Activated CD8-positive, alpha-beta memory T cell treated with anti-CD3 and anti-CD28 coated beads, Interleukin-2, amount 50 U/mL, for 4 hours (primary cell): Measurements from ENCODE around the gene RAB40B.

Experiments used
- DNase-seq: peaks from one replicate; pipeline ENCODE4 v3.0.0-alpha.2; 2020

RAB40B gene

DNA sequence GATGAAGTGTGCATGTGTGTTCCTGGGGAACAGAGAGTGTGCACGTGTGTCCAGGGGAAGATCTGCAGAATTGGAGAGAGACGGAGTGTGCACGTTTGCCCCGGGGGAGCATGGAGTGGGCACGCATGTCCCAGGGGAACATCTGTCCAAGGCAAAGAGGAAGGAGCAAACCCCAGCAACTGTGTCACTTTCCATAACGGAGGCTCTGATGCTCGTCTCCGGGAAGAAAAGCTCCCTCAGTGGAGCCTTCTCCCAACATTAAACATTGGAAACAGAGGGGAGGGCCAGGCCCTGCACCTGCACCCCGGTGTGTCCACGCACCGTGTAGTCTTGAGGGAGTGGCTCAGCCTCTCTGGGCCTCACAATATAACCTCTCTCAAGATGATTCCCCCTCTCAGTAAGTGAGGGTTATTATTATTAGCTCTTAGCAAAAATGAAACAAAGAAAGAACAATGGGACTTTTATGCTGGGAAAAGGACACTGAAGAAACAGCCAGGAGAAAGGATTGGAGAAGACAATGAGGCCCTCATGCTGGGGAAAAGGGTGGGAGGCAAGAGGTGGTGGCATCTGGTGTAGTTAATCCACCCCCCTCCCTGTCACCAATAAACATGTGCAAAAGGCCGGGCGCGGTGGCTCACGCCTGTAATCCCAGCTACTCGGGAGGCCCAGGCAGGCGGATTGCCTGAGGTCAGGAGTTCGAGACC, 7.6 kb downstream of the RAB40B start:
- DNase-seq = no peak

DNA sequence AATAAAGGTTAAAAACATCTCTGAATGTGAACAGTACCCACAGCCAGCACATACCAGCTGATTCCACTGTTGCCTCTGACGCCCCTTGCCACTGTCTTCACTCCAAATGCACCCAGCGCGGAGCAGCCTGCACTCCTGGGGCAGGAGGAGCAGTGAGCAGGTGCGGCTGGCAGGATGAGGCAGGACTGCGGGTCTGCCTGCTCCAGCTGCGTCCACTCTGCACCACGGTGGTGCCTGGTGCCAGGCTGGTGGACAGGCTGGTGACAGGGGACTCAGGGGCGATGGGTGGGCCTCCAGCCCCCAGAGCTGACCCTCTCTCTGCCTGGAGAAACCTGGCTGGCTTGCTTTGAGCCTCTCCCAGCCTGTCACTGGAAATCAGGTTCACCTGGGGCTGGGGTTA, 9.4 kb downstream of the RAB40B start:
- no peak for DNase-seq

DNA sequence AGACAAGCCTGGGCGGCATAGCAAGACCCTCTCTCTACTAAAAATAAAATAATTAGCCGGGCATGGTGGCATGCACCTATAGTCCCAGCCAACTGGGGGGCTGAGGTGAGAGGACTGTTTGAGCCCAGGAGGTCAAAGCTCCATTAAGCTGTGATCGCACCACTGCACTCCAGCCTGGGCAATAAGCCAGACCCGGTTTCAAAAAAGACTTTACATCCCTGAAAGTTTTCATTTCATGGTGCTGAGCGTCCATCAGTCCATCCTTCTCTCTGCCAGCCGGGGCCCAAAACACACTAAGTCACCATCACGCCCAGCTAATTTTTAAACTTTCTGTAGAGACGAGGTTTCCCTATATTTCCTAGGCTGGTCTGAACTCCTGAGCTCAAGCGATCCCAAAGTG, 10.6 kb downstream of the RAB40B start:
- no peak for DNase-seq

- no peak for DNase-seq
Observed at GRCh38 chr17:82687375-82687861, 11.1 kb downstream of the RAB40B start.

DNA sequence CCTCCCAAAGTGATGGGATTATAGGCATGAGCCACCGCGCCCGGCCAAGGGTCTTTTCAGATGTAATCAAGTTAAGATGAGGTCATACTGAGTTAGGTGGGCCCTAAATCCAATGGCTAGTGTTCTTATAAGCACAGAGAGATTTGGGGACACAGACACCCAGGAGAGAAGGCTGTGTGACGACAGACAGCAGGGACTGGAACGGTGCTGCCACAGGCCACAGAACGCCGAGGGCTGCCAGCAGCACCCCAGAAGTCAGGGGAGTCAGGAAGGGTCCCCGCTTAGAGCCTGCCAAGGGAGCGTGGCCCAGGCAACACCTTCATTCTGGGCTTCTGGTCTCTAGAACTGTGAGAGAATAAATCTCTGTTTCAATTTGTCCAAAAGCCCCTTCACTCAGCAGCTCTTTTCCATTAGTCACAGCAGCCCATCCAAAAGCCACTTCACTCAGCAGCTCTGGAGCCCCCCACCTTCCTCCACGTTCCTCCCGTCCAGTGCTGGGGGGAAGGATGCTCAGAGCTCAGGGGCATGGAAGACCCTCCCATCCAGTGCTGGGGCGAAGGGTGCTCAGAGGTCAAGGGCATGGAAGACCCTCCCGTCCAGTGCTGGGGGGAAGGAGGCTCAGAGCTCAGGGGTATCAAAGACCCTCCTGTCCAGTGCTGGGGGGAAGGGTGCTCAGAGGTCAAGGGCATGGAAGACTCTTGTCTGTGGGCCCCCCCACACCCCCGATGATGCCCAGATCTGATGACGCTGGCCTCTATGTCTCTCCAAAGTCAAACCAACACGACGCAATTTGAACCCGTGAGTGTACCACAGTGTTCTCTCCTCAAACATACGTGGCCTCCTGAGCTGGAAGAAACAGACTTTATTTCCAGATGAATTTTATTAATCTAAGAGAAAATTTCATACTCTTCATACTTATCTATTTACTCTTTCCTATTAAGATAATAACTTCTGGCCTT, 11.9 kb downstream of the RAB40B start:
- no peak for DNase-seq

DNA sequence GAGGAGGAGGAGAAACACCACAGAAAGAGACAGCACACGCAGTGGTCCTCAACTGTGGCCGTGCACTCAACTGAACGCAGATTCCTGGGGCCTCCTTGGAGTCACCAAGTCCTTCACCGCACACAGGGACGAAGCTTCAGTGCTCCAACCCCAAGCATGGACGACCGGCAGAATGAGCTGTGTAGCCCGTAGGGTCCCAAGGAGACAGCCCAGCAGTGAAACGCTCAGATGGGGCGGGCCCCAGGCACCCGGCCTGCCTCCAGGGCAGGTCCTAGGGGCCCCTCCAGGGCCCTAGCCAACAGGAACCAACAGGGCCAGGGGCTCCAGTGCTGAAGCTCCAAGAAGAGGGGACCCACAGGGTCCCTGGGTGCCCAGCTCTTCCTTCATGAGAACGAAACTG, 13.2 kb downstream of the RAB40B start:
- DNase-seq = no peak

- DNase-seq = no peak
Observed at GRCh38 chr17:82684228-82684841, 14.2 kb downstream of the RAB40B start.

- DNase-seq = no peak
Observed at GRCh38 chr17:82683534-82683933, 15.0 kb downstream of the RAB40B start.

GRCh38 chr17:82681547-82681946, 17.0 kb downstream of the RAB40B start:
- DNase-seq = no peak

DNA sequence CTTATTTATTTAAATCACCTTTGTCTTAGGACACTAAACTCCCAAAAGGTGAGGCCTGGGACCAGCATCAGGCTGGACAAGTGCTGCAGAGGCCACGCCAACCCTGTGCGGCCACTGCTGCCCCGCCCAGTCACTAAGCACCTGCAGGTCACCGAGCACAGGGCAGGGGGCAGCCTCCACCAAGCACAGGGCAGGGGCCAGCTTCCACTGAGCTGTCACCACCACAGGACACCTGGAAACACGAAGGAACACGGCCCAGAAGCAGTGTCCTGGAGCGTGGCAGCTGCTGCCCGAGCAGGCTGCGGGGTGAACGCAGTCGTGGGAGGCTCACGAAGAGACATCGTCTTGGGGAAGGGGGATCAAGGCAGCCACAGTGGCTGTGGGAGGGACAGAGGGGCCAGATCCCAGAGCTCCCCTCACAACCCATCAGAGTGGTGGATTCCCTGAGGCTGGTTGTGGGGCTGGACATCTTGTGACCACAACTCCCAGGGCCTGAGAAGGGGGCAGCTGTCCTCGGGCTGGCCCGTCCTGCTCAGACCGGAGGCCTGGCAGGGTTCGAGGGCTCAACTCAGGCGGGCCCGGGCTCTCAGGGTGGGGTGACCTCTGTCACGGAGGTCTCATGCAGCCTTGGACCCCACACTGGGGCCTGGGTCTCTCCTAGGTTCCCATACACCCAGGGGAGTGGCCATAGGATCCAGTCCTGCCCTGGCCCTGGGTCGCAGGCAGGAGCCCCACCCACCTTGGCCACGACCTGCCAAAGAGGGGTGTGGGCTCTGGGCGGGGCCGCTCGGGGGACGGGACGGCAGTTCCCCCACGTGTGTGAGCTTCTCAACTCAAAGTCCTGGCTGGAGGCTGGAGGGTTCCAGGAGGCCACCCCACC, 18.7 kb downstream of the RAB40B start:
- DNase-seq = no peak

- DNase-seq = no peak
Observed at GRCh38 chr17:82678265-82678891, 20.1 kb downstream of the RAB40B start.

- no peak for DNase-seq
Observed at GRCh38 chr17:82677353-82677925, 21.1 kb downstream of the RAB40B start.

GRCh38 chr17:82675476-82676245, 22.8 kb downstream of the RAB40B start:
- no peak for DNase-seq

- no peak for DNase-seq
Observed at GRCh38 chr17:82674656-82675475, 23.6 kb downstream of the RAB40B start.

- DNase-seq = no peak
Observed at GRCh38 chr17:82670661-82671450, 27.6 kb downstream of the RAB40B start.

DNA sequence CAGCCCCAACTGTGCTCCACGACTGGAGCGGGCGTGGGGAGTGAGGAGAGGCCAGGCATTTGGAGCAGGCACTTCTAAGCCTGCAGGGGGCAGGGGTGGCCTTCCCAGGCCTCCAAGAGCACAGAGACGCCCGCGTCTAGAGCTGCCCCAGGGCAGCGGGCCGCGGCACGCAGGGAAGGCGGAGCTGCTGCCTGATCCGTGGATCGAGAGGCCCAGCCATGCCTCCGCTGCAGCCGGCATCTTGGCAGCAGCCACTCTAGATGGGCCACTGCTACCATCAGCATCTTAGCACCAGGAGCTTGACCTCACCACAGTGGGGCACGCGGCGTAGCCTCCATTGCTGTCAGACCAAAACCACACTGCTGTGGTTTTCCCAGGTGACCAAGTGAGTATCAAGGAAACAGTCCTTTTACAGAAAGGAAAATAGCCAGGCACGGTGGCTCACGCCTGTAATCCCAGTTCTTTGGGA, 29.8 kb downstream of the RAB40B start:
- peak; percentile 38 for DNase-seq

DNA sequence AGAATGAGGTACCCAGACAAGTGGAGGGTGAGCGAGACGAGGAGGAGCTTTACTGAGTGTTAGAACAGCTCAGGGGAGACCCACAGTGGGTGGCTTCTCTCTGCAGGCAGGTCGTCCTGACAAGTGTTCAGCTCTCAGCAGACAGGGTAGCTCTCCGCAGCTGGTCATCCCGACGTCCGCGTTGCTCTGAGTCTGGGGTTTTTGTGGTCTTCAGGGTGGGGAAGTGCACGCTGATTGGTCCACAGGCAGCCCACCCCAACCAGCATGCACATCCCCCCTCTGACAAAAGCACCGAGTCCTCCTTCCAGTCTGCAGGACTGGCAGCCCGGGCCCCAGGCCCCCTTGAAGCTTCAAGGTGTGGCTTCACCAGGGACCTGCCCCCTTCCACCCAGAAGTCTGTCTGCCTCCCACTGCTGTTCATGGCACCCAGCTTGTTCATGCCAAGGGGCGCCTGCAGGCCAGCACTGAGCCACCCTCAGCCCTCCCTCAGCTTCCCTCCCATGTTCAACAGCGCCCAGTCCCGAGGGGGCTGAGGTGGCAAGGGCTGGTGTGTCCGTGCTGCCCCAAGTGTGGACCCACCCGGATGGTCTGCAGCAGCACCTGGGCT, 30.4 kb downstream of the RAB40B start:
- no peak for DNase-seq

- no peak for DNase-seq
Observed at GRCh38 chr17:82667668-82668000, 30.9 kb downstream of the RAB40B start.
